ENCODE results near the gene LSAMP.

LSAMP gene

DNA sequence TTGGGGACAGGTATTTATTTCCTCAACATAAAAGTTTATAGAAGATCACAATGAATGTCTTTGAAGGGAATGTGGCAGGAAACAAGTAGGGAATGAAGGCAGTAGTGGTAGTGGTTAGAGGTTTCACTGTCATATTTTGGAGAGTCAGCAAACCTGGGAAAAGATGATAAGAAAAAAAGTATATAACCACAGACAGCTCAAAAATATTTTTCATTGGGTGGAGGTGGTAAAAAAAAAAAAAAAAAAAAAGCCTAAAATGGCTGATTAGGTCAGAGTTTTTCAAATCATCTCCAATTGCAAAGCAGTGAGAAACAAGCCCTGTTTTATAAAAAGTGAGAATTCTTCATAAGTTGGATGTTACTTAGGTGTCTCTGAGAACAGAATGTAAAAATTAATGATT is 400.0 kb downstream of the LSAMP start:
- no peak for DNase-seq

GRCh38 chr3:116040152-116040551 is 405.1 kb downstream of the LSAMP start:
- DNase-seq = no peak

GRCh38 chr3:116039651-116039985 is 405.7 kb downstream of the LSAMP start:
- DNase-seq = no peak

GRCh38 chr3:116038968-116039650 is 406.2 kb downstream of the LSAMP start:
- no peak for DNase-seq

DNA sequence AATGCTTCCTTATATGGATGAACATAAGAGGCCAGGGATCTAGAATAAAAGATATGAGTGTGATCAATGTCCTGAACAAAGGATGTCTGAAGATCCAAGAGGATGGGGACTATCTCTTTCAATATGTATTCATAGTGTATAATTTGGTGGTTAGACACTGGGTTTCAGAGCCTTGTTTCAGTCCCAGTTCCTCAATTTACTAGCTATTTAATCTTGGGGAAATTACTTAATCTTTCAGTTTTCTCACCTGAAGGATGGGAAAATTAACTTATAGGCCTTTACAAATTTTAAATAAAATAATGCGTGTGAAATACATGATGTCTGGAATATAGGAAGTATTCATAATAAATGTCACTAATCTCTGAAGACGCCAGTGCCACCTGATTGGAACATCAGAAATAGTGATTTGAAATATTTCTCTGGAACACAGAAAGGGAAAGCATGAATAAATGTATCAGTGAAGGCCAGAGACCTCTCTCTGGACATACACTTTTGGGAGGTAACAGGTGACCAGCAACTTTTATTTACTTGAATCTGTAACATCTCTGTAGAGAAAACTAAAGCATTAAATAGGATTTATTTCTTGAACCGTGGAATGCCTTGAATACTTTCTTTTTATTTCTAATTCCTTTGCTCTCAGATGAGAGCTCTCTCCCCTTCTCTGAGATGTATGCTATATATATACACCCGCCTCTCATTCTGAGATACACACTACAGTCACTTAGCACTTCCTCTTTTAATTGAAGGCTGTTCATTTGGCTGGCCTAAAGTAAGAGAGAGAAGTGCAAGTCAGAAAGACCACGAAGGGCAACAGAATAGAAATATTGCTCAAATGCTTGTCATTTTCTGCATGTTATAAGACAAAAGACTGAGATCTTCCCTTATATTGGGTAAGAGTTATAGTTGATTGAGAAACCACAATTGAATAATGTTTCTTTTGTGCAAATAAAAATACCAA is 407.1 kb downstream of the LSAMP start:
- no peak for DNase-seq

- no peak for DNase-seq
Observed at GRCh38 chr3:116035429-116035828, 409.9 kb downstream of the LSAMP start.

GRCh38 chr3:116034794-116035193 is 410.5 kb downstream of the LSAMP start:
- no peak for DNase-seq

GRCh38 chr3:116034086-116034485 is 411.2 kb downstream of the LSAMP start:
- no peak for DNase-seq

GRCh38 chr3:116033516-116033915 is 411.8 kb downstream of the LSAMP start:
- no peak for DNase-seq

GRCh38 chr3:116032176-116032575 is 413.1 kb downstream of the LSAMP start:
- no peak for DNase-seq

DNA sequence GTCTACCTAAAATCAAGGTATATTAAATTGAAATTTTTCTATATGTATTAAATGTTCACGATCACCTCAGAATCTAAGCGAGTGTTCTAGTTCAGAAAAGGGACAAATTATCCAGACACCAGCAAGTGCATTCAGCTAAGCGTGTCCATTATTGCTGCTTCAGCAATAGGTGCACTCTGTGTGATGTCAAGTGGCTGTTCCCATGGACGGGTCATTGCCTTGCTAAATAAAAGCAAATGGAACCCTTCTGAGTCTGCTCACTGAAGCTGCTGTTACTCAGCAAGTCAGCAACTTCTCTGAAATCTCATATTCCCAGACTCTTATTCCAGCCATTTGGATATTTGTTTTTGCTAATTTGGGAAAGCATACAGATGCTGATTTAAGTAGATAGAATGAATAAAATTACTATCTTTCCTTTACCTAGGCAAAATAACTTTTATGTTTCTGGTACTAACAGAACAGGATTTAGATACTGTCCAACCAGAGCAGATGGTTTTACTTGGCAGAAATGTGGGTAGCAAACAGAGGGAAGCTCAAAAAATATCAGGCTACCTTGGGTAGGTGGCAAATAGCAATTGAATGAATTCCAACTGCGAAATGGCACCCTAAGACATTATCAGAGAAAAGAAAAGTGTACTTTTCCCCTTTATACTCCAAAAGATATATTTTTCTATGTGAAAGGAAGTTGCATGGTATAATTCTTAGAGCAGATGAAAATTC is 415.0 kb downstream of the LSAMP start:
- DNase-seq = no peak

- DNase-seq = no peak
Observed at GRCh38 chr3:116029266-116029665, 416.0 kb downstream of the LSAMP start.

- DNase-seq = no peak
Observed at GRCh38 chr3:116028157-116028556, 417.1 kb downstream of the LSAMP start.

DNA sequence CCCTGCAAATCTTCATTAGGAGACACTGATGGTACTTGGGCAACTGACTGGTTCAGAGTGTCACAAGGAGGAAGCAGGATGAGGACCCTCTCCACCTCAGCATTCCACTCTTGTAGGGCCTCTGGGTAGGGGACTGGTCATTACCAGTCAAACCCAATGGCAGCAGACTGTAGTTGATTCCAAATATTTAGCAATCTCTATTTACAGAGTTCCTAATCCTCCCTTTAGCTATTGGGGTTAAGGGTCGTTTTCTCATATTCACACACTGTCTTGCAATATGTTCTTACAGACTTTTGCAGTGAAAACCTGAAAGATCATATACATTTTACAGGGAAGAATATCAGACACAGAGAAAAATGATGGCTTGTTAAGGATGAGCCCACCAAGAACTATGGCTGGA is 424.3 kb downstream of the LSAMP start:
- no peak for DNase-seq

- DNase-seq = no peak
Observed at GRCh38 chr3:116020495-116020894, 424.8 kb downstream of the LSAMP start.

- no peak for DNase-seq
Observed at GRCh38 chr3:116019254-116019763, 426.0 kb downstream of the LSAMP start.

DNA sequence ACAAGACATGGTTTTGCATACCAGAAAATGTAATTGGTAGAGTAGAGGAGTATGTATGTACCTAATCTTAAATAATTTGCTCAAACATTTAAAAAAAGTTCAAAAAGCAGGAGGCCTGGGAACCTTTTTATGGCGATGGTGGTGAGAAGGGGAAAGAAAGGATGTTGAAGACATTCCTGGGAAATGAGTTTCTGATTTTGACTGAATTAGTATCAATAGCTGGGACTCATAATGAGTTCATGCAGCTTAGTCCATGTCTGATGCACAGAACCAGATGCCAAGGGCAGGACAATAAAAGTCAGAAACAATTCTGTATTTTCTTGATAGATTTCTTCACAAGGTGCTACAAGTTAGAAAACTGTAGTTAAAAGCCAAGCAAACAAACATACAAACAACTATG is 426.6 kb downstream of the LSAMP start:
- no peak for DNase-seq

- DNase-seq = no peak
Observed at GRCh38 chr3:116015931-116016330, 429.4 kb downstream of the LSAMP start.

GRCh38 chr3:116007000-116007399 is 438.3 kb downstream of the LSAMP start:
- DNase-seq = no peak

DNA sequence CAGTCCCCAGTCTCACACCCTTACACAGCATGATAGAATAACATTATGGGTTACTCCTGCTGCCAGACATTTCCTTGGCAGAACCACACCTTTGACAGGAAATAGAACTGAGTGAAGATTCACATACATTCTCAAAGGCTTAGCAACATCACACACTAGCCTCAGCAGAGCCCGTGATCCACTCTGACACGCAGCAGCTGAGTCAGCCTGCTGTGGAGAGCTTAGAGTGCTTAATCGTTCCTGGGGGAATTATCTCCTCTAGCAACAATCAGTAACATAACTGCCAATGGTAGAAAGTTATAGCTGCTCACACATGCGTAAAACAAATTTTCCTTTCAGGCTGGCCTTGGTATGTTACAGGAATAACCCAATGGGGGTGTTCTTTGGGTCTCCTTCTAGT is 439.9 kb downstream of the LSAMP start:
- DNase-seq = peak; percentile 70

GRCh38 chr3:116002235-116002634 is 443.1 kb downstream of the LSAMP start:
- no peak for DNase-seq

DNA sequence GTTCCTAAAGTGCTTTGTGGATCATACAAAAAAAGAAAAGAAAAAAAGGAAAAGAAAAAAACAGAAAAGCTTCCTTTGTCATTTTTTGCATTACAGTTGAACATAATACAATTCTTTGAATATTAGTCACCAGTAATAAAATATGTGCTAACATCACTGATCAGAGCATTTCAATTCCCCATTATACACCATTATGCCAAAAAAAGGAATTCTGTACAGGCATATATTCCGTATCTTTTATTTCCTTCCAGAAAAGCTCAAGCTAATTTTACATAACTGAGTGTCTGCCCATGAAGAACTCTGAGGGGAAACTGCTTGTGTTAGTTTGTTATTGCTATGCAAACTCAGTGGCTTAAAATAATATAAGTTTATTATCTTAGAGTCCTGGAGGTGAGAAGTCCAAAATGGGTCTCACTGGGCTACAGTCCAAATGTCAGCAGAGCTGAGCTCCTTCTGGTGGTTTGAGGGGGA is 444.1 kb downstream of the LSAMP start:
- DNase-seq = no peak

DNA sequence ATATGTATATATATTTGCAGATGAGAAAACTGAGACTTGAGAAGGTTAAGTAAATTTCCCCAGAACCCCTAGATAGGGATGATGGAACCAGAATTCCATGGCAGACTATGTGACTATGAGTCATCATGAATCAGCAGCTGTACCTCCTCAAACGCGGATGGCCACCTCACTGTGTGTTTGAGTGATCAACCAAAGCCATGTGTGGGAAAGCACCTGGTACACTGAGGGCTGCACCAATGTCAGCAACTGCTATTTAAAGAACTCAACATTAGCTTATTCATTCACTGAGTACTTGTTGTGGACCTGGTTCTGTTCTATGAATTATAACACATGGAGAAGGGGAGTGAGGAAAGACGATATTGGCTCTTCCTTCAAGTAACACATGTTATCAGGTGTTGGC is 445.0 kb downstream of the LSAMP start:
- DNase-seq = no peak

Data from DMS79 treated with DMSO at 0.1 percent for 48 hours (cell line).